Pons (tissue), 1 donor: ENCODE measurements around the gene MEAK7.

Source experiments
- DNase-seq: peaks from one replicate; pipeline ENCODE4 v3.0.0-alpha.2; 2016; ENCODE audit warnings: low spot score

Gene MEAK7

DNA sequence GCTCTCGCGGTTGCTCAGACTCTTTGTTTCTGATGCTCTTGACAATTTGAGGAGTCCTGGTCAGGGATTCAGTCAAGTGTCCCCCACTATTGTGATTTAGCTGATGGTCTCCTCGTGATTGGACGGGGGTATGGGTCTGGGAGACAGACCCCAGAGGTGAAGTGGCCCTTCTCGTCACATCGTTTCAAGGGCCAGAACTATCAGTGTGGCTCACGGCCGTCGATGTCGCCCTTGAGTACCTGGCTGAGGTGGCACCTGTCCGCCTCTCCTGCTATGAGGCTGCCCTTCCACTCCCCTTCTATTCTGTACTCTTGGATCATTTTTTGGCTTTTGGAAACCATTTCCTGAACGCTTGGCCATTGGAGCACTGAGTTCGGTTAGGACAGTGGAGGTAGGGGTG, 7.4 kb upstream of the MEAK7 start:
- DNase-seq = no peak

DNA sequence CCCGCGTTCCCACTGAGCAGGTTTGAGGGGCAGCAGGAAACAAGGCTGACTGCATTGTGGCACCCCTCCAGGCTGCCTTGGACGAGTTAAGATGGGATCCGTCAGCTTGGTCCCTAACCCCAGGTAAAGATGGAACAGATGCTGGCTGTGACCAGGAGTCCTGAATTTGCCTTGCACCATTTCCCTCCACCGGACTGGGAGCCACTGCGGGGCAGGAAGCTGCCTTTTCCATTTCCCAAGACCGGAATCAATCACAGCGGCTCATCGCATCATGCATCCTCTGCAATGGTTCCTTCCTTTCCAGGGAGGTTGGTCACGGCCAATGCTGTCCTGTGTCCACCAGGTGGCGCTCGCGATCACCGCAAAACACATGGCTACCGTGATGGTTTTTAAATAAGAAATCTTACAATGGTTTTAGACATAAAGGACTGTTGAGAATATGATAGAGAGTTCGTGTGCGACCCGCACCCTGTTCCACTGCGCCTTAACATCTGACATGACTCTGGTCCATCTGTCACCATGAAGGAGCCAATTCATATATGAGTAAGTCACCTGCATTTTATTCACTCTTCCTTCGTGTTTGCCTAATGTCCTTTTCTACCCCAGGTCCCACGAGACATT, 6.8 kb upstream of the MEAK7 start:
- DNase-seq = peak; percentile 82

DNA sequence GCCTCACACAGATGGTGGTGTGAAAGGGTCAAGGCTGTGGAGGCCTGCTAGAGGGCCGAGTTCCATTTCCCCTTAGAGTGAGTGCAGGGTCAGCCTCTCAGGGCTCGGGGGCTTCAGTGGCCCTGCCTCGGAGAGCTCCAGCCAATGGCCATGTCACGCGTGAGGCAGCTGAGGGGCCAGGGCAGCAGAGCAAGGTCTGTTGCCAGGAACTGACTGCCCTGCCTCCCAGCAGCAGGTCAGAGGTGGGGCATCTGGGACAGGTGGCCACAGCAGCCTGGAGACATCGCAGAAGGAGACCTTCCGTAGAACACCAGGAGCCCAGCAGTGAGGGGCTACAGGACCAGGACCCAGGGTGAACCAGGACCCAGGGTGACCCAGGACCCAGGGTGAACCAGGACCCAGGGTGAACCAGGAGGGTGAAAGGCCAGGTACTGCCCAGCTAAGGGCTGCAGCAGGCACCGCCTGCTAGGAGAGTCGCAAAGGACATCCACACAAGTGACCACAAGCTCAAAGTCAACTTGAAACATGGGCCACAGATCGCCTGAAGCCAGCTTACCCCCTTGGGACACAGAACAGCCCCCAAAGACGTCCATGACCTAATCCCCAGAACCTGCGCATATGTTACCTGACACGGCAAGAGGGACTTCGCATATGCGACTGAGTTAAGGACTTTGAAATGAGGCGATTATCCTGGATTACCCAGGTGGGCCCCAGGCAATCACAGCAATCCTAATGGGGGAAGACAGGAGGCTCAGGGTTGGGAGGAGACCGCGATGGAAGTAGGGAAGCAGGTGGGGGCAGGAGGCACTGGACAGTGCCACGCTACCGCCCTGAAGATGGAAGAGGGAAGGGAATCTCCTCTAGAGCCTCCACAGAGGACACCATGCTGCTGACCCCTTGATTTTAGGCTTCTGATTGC, 4.8 kb upstream of the MEAK7 start:
- DNase-seq = no peak

DNA sequence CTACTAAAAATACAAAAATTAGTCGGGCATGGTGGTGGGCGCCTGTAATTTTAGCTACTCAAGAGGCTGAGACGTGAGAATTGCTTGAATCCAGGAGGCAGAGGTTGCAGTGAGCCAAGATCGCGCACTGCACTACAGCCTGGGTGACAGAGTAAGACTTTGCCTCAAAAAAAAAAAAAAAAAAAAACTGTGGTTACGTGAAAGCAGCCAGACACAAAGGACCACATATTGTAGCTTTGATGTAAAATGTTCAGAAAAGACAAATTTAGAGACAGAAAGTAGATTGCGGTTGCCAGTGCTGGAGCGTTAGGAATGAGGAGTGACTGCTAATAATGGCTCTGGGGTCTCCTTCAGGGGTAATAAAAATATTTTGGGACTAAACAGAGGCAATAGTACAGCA, 4.0 kb upstream of the MEAK7 start:
- DNase-seq = no peak

DNA sequence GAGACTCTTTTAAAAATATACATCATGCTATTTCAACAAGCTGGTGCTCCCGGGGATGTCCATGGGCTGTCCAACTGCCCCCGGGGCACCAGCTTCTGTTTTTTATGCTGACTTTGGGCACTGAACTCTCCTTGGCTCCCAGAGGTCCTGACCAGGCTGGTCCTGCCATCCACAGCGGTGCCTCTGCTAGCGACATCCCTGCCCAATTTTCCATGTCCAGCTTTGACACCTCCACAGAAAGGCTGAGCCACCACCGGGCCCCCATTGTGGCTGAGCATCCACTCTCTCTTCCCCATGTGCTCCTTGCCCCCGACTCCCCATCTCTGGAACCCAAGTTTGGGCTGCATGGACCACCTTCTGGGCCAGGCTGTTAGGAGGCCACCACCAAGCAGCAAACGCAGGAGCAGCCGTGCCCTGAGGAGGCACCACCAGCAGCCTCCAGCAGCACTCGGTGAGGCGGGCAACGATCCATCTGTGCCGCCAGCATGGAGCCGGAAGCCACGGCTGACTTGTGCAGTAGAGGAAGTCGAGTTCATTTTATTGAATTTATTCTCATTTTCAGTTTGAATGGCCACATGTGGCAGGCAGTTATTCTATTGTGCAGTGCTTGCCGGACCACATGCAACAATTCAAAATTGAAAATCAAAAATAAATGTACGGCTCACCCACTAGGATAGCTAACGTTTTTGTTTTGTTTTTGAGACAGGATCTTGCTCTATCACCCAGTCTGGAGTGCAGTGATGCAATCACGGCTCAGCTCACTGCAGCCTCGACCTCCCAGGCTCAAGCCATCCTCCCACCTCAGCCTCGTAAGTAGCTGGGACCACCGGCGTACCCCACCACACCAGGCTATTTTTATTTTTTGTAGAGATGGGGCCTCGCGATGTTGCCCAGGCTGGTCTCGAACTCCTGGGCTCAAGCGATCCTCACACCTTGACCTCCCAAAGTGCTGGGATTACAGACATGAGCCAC, 2.8 kb upstream of the MEAK7 start:
- DNase-seq = no peak

DNA sequence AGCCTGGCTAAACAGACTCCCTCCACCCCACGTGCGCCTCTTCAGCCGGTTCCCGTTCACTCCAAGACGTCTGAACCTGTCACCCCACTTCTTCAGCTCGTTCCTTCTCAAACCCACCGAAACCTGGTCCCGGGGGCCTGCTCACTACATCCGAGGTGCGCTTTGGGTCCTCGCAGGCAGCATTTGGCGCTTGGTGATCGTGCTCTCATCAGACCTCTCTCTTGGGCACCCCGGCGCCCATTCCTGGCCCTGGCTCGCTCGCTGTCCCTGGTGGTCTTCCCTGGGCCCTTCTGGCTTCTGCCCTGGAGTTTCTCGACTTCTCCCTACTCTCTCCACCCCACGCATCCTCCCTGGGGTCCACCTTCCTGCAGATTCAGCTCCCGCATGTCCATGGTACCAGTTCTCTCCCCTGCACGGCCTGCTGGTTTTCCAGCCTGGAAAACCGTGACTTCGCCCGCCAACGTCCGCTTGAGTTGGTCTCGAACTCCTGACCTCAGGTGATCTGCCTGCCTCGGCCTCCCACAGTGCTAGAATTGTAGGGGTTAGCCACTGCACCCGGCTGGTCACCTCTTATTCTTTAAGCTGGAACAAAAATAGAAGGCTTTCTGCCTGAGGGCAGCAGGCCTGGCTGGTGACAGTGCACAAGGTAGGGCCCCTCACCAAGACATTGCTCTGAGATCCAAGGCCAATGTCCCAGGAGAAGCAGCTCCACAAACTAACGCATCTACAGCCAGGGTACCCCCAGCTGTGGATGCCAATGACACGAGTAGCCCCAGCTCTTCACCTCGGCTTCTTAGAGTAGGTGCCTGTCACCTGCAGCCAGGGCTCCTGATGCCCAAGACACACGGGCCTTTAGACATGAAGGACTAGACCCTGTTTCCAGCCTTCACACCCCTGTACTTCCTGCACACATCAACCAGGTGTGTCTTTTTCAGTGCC, 1.1 kb upstream of the MEAK7 start:
- no peak for DNase-seq

DNA sequence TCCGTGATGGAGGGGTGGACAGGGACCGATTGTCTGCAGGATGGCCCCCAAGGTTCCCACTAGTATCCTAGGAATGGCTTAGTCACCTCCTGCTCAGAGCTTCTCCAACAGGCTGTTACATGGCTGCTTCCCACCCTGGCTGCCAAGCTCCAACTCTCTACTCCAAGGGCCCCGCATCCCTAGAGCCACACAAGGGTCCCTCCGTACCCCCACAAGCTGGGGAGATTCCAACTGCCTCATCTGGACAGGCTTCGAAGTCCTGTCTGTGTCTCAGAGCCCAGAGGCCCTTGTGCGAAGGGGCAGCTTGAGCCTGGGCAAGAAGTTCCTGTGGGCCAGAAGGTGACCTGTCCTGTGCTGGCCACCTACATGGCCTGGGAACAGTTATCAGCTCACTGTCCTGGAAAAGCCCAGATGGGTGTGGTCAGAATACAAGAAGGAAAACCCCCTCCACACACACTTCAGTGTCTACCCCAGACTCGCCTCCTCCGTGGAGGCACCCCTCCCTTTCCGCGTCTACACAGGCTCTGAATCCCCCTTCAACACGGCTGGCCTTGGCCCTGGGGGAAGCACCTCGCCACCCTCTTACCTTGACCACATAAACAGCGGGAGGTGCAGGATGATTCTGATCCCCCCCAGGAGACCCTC, 586 bp downstream of the MEAK7 start:
- DNase-seq = peak; percentile 26

DNA sequence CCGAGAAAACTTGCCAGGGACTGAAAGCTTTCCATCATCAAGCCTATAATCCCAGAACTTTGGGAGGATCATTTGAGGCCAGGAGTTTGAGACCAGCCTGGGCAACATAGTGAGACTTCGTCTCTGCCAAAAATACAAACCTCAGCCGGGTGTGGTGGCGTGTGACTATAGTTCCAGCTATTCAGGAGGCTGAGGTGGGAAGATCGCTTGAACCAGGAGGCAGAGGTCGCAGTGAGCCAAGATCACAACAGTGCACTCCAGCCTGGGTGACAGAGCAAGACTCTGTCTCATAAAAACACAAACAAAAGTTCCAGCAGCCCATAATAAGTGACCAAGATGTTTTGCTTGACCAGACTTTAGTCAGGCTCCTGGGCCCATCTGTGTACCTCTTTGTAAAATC, 1.9 kb downstream of the MEAK7 start:
- DNase-seq = no peak

DNA sequence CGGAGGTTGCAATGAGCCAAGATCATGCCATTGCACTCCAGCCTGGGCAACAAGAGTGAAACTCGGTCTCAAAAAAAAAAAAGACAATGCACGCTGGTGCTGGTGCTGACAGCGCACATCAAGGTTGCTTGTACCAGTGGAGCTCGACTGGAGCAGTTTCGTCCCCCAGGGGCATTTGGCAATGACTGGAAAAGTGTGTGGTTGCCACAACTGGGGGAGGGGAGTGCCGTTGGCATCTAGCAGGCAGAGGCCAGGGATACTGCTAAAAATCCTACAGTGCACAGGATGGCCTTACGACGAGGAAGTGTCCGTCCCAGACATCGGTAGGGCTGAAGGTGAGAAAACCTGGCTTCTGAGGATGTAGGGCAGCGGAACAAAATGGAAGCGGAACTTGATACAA, 2.4 kb downstream of the MEAK7 start:
- no peak for DNase-seq

DNA sequence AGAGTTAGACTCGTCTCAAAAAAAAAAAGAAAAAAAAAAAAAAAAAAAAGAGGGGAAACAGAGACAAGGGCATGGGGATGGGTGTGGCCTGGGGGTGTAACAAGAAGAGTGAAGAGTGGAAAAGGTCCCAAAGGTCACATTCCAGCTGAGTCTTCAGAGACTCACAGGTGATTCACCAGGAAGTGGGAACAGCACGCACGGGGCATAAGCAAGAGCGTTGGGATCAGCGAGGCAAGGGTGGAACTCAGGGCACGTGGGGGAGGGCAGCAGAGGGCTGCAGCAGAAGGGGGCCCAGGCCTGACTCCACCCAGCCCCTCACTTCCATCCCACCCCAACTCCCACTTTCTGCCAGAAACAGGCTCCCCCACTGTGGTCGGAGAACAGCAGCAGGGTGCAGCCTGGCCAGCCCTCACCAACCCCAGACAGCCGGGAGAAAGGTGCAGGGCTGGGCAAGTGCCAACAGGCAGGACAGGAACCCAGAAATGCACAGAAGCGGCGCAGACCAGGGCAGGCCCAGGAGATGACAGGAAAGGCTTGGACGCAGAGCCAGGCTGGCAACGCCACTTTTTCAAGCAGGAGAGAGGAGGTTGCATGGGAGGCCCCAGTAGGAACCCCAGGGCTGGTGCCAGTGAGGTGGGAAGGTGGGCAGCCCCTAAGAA, 3.3 kb downstream of the MEAK7 start:
- DNase-seq = no peak

DNA sequence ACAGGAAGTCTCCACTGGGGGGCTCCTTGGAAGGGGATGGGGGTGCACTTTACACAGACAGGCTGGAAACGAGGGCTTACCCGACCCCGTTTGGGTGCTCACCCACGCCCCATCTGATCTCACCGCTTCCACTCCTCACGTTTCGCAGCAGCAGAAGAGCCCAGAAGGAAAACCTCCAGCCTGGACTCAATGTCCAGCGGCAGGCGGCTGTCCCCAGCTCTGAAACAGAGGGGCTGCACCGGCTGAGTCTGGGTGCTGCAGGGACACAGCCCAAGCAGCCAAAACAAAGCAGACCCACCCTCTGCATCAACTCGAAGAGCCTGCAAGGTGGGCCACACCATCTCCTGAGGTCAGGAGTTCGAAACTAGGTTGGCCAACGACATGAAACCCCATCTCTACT, 3.9 kb downstream of the MEAK7 start:
- no peak for DNase-seq

DNA sequence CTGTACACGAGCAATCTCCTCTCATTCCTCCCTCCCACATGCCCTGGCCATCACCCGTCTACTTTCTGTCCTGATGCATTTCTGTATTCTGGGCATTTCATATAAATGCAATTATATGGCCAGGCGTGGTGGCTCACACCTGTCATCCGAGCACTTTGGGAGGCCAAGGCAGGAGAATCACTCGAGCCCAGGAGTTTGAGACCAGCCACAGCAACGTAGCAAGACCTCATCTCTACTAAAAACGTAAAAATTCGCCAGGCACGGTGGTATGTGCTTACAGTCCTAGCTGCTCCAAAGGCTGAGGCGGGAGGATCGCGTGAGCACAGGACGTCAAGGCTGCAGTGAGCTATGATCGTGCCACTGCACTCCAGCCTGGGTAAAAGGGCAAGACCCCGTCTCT, 4.8 kb downstream of the MEAK7 start:
- DNase-seq = no peak

DNA sequence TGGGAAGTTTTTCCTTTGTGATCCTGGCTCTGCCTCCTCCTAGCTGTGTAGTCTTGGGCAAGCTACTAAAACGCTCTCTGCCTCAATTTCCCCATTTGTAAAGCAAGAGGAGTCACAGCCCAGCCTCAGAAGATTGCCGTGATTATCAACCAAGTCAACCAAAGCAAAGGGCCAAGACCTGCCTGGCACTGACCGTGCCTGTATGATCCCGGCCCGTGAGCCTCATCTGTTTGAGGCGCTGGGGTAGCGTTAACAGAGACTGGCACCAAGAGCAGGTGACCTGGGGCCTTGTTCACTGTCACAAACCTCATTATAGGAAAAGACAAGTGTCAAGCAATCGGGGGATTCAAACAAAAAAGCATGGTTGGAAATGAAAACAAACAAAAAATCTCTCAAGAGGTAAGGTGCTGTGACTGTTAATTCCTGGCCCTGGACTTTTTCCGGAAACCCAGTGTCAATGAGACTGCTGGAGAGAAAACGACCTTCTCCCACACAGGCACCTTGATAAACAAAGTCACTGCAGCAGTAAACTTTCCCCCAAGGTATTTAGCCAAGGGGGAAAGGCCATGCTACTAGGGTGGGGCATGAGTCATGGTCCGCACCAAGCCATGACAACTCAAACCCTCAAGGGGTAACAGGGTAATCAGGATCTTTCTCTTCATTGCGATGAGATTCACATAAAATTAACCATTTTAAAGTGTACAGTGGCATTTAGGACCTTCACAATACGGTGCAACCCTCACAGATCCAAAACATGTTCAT, 5.4 kb downstream of the MEAK7 start:
- DNase-seq = no peak

DNA sequence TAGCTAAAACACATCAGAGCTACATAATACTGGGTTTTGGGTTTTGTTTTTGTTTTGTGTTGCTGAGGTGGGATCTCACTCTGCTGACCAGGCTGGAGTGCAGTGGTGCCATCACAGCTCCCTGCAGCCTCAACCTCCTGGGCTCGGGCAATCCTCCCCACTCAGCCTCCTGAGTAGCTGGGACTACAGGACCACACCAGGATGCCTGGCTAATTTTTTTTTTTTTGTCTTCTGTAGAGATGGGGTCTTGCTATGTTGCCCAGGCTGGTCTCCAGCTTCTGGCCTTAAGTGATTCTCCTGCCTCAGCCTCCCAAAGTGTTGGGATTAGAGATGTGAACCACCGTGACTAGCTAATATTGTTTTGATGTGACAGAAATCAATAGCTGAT, 6.2 kb downstream of the MEAK7 start:
- DNase-seq = no peak

DNA sequence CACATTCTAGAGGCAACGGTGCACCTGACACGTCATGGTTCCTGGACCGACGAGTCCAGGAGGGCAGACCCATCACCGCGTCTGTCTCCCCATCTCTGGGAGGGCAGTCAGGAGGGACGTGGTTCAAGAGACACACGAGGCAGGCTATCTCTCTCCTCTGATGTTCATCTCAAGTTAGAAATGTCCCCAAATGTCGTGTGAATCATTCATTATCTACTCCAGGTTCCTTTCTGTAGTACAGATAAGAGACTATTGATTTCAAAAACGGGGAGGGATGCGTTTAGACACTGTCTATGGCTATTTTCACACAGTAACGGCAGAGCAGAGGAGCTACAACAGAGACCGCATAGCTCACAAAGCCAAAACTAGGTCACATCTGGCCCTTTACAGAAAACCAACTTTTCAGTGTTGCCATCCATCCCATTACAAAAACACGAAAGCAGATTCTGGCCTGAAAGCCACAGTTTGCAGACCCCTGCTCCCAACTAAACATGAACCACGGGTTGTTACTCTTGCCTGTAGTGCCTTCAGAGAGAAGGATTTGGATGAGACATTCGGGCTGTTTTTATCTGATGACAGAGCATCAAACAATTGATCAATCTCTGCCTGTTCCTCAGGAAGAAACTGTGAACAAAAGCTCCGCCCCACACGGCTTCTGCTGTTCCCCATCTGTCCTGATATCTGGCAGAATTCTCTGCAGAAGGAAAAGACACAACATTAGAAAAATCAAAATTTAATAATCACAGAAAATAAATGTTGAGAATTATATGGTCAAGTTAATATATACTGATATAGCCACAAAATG, 6.8 kb downstream of the MEAK7 start:
- no peak for DNase-seq

DNA sequence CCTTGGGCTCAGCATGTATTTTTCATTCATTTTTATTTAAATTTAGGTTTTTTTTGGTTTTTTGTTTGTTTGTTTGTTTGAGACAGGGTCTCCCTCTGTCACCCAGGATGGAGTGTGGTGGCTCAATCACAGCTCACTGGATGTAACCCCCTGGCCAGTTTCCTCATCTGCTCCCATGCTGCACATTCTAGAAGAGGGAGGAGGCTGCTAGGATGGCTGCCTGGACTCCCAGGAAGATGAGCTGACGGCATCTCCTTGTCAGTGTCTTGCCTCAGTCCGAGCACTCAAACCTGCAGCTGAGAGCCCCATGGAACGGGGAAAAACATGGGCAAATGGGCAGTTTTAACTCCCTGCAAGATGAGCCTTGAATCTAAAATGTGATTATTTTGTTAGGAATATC, 7.5 kb downstream of the MEAK7 start:
- no peak for DNase-seq

DNA sequence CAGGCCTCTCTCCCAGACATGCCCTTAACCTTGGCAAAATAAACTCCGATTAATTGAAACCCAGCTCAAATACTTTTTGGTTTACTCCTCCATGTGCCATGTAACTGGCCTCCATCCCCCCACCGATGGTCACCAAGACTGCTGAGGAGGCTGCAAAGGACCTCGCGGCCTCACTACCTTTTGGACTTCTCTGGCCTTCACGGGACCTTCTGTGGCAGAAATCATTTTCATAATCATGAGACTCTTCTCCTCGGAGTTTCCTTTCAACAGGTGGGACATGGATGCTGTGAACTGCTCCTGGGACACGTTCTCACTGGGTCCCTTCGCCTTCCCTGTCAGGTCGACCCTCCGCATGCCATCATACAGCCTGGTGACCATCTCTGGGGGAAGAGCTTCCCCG, 9.0 kb downstream of the MEAK7 start:
- DNase-seq = no peak

DNA sequence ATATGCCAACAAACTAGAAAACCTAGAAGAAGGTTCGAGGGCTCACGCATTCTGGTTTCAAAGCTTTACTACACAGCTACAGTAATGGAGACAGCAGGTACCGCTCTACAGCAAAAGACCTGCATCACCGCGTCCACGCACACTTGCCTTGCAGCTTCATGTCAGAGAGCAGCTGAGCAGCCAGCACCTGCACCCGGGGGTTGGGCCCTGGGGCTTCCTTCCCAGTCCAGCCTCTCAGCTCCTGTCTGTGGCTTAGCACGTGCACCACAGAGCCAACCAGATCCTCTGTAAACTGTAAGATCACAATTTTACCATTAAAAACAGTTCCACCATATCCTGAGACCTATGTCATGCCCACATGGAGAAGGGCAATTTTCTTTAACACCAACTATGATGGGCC, 15.3 kb downstream of the MEAK7 start:
- DNase-seq = no peak

DNA sequence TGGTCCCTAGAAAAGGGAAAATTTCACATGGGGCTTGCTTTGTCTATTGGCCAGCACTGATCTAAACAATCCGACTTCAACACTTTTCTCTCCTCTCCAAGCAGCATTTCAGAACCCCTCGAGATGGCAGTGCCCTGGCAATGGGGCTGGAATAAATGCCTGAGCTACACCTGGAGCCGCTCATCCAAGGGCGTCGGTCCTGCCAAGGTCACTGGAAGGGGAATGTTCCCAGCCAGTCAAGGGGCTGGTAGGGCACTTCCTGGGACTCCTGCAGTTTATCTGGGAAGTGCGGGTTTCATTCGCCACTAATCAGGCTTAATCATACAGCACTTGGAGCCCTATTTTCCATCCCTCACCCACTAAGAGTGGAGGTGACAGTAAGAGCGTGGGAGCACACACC, 17.1 kb downstream of the MEAK7 start:
- no peak for DNase-seq
